ENCODE measurements around the gene MAB21L3.

The MAB21L3 gene

GRCh38 chr1:116110567-116111523 is at the start of gene MAB21L3:
MAB21L3 (plus strand) TSS chr1:116111399; CDS start chr1:116112616, 1,217 bp downstream.
- Histone ChIP-seq H3K4me2 (no peak within 1 kb of the TSS), H2AFZ (ENCODE audit: low read depth) (no peak within 1 kb of the TSS)

GRCh38 chr1:116062201-116062600 is 49.0 kb upstream of the MAB21L3 start:
- Histone ChIP-seq H3K4me1 (ENCODE audit: low read depth, poor library complexity, severe bottlenecking) (no peaks in the 10 kb centered on the region), H4K20me1 (ENCODE audit: insufficient read depth) (no peaks in the 10 kb centered on the region), H3K79me2 (ENCODE audit: insufficient read depth, low read depth) (no peaks in the 10 kb centered on the region), H3K27me3 (ENCODE audit: insufficient read depth, low read depth) (no peaks in the 10 kb centered on the region), H3K4me2 (no peak overlapping the region), H2AFZ (ENCODE audit: low read depth) (no peak overlapping the region), H3K9ac (no peak overlapping the region), H3K36me3 (ENCODE audit: insufficient read depth) (no peaks in the 10 kb centered on the region), H3K27ac (no peak overlapping the region), H3K4me3 (IDR thresholded peaks at IDR 0.05; ENCODE audit: insufficient read depth, low read depth, low read length) (no peak overlapping the region)
- no peak for TF ChIP-seq CTCF (conservative IDR thresholded peaks at IDR 0.05; ENCODE audit: low read depth, low read length)

More at GRCh38 chr1:116110567-116111523, at the start of gene MAB21L3:
- no peaks in the 10 kb centered on the region for H4K20me1 ChIP-seq (ENCODE audit: insufficient read depth)
- H3K4me1 ChIP-seq (ENCODE audit: low read depth, poor library complexity, severe bottlenecking): no peaks in the 10 kb centered on the region
- H3K27ac ChIP-seq: no peak within 1 kb of the TSS
- H3K9ac ChIP-seq: no peak within 1 kb of the TSS
- H3K79me2 ChIP-seq (ENCODE audit: insufficient read depth, low read depth): no peaks in the 10 kb centered on the region
- no peak for TF ChIP-seq CTCF (conservative IDR thresholded peaks at IDR 0.05; ENCODE audit: low read depth, low read length)
- H3K27me3 ChIP-seq (ENCODE audit: insufficient read depth, low read depth): no peaks in the 10 kb centered on the region
- H3K36me3 ChIP-seq (ENCODE audit: insufficient read depth): no peaks in the 10 kb centered on the region
- no peak within 1 kb of the TSS for H3K4me3 ChIP-seq (IDR thresholded peaks at IDR 0.05; ENCODE audit: insufficient read depth, low read depth, low read length)

- H3K9ac ChIP-seq: no peak overlapping the region
- H3K27me3 ChIP-seq (ENCODE audit: insufficient read depth, low read depth): no peaks in the 10 kb centered on the region
- H3K36me3 ChIP-seq (ENCODE audit: insufficient read depth): no peaks in the 10 kb centered on the region
- H3K4me1 ChIP-seq (ENCODE audit: low read depth, poor library complexity, severe bottlenecking): no peaks in the 10 kb centered on the region
- no peak overlapping the region for H3K27ac ChIP-seq
- no peaks in the 10 kb centered on the region for H3K79me2 ChIP-seq (ENCODE audit: insufficient read depth, low read depth)
- no peaks in the 10 kb centered on the region for H4K20me1 ChIP-seq (ENCODE audit: insufficient read depth)
- no peak overlapping the region for H2AFZ ChIP-seq (ENCODE audit: low read depth)
- no peak for TF ChIP-seq CTCF (conservative IDR thresholded peaks at IDR 0.05; ENCODE audit: low read depth, low read length)
- H3K4me2 ChIP-seq: no peak overlapping the region
- H3K4me3 ChIP-seq (IDR thresholded peaks at IDR 0.05; ENCODE audit: insufficient read depth, low read depth, low read length): no peak overlapping the region
These were observed 46.6 kb upstream of the MAB21L3 start for GRCh38 chr1:116064616-116065015.

GRCh38 chr1:116066868-116067565 is 44.2 kb upstream of the MAB21L3 start:
- Histone ChIP-seq H3K4me1 (ENCODE audit: low read depth, poor library complexity, severe bottlenecking) (no peaks in the 10 kb centered on the region), H3K27ac (no peak overlapping the region), H3K4me2 (no peak overlapping the region), H2AFZ (ENCODE audit: low read depth) (no peak overlapping the region), H4K20me1 (ENCODE audit: insufficient read depth) (no peaks in the 10 kb centered on the region), H3K9ac (no peak overlapping the region), H3K79me2 (ENCODE audit: insufficient read depth, low read depth) (no peaks in the 10 kb centered on the region), H3K27me3 (ENCODE audit: insufficient read depth, low read depth) (no peaks in the 10 kb centered on the region), H3K36me3 (ENCODE audit: insufficient read depth) (no peaks in the 10 kb centered on the region), H3K4me3 (IDR thresholded peaks at IDR 0.05; ENCODE audit: insufficient read depth, low read depth, low read length) (no peak overlapping the region)
- no peak for TF ChIP-seq CTCF (conservative IDR thresholded peaks at IDR 0.05; ENCODE audit: low read depth, low read length)

Measured in KMS-11 (cell line).